H7 (cell line): Measurements from ENCODE around the gene FIGNL2. TPM values are rescaled to one million over a fixed set of nuclear protein-coding genes. Genes with fewer than 3 reads are reported as not detected.
A peak's percentile ranks its signal among the peaks of the same experiment; 100 is the strongest.

ENCODE experiments used
- DNase-seq: peaks from one replicate; pipeline ENCODE4 v3.0.0; 2012
- H3K27me3 ChIP-seq: 2 replicates; pipeline ENCODE4 v1.6.0; 2011; ENCODE audit warnings: mild to moderate bottlenecking, low read length; ENCODE audit not compliant: control insufficient read depth, insufficient read depth
- H3K36me3 ChIP-seq: replicated peaks from 2 replicates; pipeline ENCODE4 v1.5.1; 2011; ENCODE audit warnings: low read length; ENCODE audit not compliant: control insufficient read depth, insufficient read depth
- H3K4me3 ChIP-seq: 2 replicates; pipeline ENCODE4 v1.5.1; 2011; ENCODE audit warnings: low read depth, mild to moderate bottlenecking, control low read depth, low read length, moderate library complexity; ENCODE audit not compliant: insufficient read depth
- total RNA-seq: library from RNA; depleted of rRNA; stranded (reverse); fragments of >200 nt; shearing (Covaris generic); gene quantifications from 2 replicates; pipeline ENCODE4 v1.2.3, GENCODE V29; 2014

Gene FIGNL2
- total RNA-seq, 1 experiment from 2014 or later: 5.8 TPM

GRCh38 chr12:51869496-51869865 lies 21.0 kb upstream of the FIGNL2 start:
- DNase-seq: no peak
- Histone ChIP-seq H3K27me3 (peaks cover 53% of the 10 kb centered on the region), H3K36me3 (no peaks in the 10 kb centered on the region), H3K4me3 (peak overlapping the region; percentile 75)

DNA sequence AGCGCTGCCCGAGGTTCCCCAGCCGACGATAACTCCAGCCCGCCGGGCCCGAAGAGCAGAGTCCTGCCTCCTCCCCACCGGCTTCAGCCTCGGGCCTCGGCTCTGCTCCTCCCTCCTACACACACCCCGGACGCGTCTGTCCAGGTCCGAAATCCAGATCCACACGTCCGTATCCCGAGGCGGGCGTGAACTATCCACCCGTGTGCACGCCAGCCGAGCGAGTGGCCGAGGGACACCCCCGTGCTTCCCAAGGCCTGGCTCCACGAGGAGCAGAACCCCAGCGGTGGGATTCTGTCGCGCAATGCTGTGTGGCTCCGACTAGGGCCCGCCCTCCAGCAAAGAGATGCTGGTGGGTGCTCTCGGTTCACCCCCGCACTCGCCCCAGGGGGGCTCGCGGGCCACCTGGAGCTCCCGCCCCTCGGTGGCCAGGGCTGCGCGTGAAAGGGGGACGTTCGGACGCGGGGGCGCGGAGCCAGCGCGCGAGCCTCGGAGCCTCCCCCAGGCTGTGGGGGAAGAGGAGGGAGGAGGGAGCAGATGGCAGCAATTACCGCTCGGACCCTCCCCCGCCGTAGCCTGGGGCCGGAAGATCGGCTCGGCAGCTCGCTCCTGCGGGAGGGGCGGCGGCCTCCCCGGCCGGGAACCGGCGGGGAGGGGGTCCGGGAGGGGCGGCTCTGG lies 20.4 kb upstream of the FIGNL2 start:
- peak overlapping the region; percentile 75 for H3K4me3 ChIP-seq
- H3K27me3 ChIP-seq: peaks cover 53% of the 10 kb centered on the region
- no peaks in the 10 kb centered on the region for H3K36me3 ChIP-seq
- DNase-seq: peak; percentile 88

DNA sequence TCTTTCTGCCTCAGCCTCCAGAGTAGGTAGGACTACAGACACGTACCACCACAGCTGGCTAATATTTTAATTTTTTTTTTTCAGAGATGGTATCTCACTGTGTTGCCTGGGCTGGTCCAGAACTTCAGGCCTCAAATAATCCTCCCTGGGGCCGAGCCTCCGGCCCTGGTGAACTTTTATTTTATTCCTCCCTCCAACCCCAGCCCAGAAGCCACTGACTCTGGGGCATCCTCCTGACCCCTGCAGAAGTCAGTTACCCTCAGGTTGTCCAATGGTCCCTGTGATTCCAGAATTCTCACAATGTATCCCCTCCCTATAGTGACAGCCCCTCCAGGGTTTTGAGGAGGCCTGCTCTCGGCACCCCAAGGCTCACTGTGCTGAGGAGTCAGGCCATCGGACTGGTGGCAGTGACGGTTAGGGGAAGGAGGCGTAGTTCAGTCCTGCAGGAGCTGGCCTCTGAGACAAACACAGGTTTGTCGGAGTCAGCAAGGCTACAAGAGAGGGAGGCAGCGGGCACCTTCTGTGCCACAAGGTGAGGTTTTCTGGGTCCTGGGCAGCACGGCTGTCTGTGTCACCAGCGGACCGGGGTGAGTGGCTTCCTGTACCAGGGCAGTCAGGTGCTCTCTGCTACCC lies 19.4 kb upstream of the FIGNL2 start:
- no peak for DNase-seq
- no peak overlapping the region for H3K4me3 ChIP-seq
- H3K36me3 ChIP-seq: no peaks in the 10 kb centered on the region
- H3K27me3 ChIP-seq: peaks cover 53% of the 10 kb centered on the region

DNA sequence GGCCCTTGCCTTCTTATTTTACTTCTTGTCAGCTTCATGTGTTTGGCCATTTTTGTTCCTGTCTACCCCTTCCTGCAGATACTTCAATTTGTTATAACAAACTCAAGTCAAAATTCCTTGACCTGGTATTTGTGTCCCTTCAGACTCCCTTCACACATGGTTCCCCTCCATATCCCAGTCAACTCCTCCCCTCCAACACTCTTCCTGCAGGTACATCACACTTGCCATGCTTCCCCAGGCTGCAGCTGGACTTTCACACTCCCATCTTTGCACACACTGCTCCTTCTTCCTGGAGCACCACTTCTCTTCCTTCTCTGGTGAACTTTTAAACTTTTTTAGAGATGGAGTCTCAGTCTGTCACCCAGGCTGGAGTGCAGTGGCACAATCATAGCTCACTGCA lies 18.9 kb upstream of the FIGNL2 start:
- H3K4me3 ChIP-seq: no peak overlapping the region
- H3K27me3 ChIP-seq: peaks cover 53% of the 10 kb centered on the region
- no peaks in the 10 kb centered on the region for H3K36me3 ChIP-seq
- no peak for DNase-seq

GRCh38 chr12:51866762-51867161 lies 18.2 kb upstream of the FIGNL2 start:
- Histone ChIP-seq H3K36me3 (no peaks in the 10 kb centered on the region), H3K4me3 (no peak overlapping the region), H3K27me3 (peaks cover 56% of the 10 kb centered on the region)
- DNase-seq: no peak

DNA sequence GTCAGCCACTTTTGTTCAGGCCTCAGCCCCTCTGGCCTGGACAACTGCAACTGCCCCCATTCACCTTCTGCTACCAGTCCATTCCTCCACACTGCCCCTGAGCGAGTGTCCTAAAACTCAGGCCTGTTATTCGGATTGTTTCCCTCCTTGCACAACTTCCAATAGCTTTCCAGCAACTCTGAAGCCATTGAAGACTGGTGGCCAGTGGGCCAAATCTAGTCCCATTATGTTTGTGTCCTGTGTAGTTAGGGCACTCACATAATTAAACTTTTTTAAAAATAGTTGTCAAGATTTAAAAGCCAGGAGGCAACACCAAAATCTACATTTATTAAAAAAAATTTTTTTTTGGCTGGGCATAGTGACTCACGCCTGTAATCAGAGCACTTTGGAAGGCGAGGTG lies 17.8 kb upstream of the FIGNL2 start:
- peaks cover 54% of the 10 kb centered on the region for H3K27me3 ChIP-seq
- no peak overlapping the region for H3K4me3 ChIP-seq
- DNase-seq: no peak
- H3K36me3 ChIP-seq: no peaks in the 10 kb centered on the region

- H3K36me3 ChIP-seq: no peaks in the 10 kb centered on the region
- DNase-seq: peak; percentile 71
- H3K27me3 ChIP-seq: peaks cover 50% of the 10 kb centered on the region
- no peak overlapping the region for H3K4me3 ChIP-seq
These were observed 17.3 kb upstream of the FIGNL2 start for GRCh38 chr12:51865757-51866270.

GRCh38 chr12:51864833-51865670 lies 16.5 kb upstream of the FIGNL2 start:
- Histone ChIP-seq H3K27me3 (peaks cover 43% of the 10 kb centered on the region), H3K36me3 (no peaks in the 10 kb centered on the region), H3K4me3 (peak overlapping the region; percentile 56)
- DNase-seq: peak; percentile 73

- H3K4me3 ChIP-seq: peak overlapping the region; percentile 56
- DNase-seq: peak; percentile 97
- no peaks in the 10 kb centered on the region for H3K36me3 ChIP-seq
- peaks cover 35% of the 10 kb centered on the region for H3K27me3 ChIP-seq
These were observed 15.7 kb upstream of the FIGNL2 start for GRCh38 chr12:51863933-51864832.

DNA sequence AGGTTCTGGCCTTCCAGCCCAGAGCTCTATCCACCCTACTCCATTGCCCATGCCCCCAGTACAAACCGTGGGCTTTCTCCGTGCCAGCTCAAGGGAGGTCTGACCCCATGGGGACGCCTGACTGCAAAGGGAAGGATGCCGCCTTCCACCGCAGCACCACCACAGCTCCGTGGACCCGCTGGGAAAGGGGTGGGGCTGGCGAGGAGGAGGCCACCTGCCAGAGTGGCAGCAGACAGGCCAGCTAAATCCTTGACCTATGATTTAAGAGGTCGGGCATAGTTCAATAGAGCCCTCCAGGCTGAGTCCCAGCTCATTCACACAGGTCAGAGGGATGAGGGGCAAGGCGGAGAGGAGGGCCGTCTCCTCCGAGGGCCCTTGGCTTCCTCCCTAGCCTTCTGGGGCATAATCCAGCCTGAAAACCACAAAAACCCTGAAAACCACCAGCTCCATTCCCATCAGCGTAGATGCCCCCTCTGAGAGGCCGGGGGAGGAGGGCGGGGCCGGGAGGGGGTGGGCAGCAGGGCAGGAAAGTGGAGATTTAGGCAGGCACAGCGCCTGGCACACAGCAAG lies 14.9 kb upstream of the FIGNL2 start:
- no peaks in the 10 kb centered on the region for H3K36me3 ChIP-seq
- H3K27me3 ChIP-seq: peaks cover 29% of the 10 kb centered on the region
- DNase-seq: no peak
- H3K4me3 ChIP-seq: peak overlapping the region; percentile 56

- DNase-seq: peak; percentile 75
These were observed 14.4 kb upstream of the FIGNL2 start for GRCh38 chr12:51862947-51863346.

DNA sequence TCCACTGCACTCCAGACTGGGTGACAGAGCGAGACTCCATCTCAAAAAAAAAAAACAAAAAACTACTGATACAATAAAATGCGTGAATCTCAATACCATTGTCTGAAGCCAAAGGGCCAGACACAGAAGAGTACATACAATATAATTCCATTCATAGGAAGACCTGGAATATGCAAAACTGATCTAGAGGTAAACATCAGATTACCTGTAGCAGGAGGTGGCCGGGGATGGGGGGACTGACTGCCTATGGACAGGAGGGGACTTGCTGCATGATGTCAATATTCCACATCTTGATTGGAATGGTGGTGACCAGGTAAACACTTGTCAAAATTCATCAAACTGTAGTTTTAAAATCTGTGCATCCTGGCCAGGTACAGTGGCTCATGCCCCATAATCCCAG lies 12.5 kb upstream of the FIGNL2 start:
- DNase-seq: no peak
- H3K27me3 ChIP-seq: peaks cover 14% of the 10 kb centered on the region

More at GRCh38 chr12:51862947-51863346, 14.4 kb upstream of the FIGNL2 start:
- Histone ChIP-seq H3K36me3 (no peaks in the 10 kb centered on the region), H3K4me3 (peak overlapping the region; percentile 56; the same call in 1 of the 2 replicates), H3K27me3 (peaks cover 24% of the 10 kb centered on the region)

GRCh38 chr12:51855586-51856428 lies 7.3 kb upstream of the FIGNL2 start:
- peak overlapping the region; percentile 51 for H3K4me3 ChIP-seq
- peaks cover 21% of the 10 kb centered on the region for H3K27me3 ChIP-seq
- peak; percentile 94 for DNase-seq
- no peaks in the 10 kb centered on the region for H3K36me3 ChIP-seq

More for the DNA sequence above, 12.5 kb upstream of the FIGNL2 start:
- H3K36me3 ChIP-seq: no peaks in the 10 kb centered on the region
- H3K4me3 ChIP-seq: no peak overlapping the region
